ENCODE results near the gene PDIA4. TPM values are rescaled to one million over a fixed set of nuclear protein-coding genes. Genes with fewer than 3 reads are reported as not detected.

Gene PDIA4
- total and polyA plus RNA-seq, 2 of the 8 experiments (the other 6 are each of a cell fraction or from before 2014, with no cell fraction given): 119 to 303 TPM

GRCh38 chr7:148982654-148983199 lies 45.6 kb downstream of the PDIA4 start:
- H3K79me1 ChIP-seq (ENCODE audit: low read depth, low read length): no peaks in the 10 kb centered on the region
- no peak overlapping the region for H4K5ac ChIP-seq (ENCODE audit: insufficient read length, low read depth, low read length)
- H3K36me3 ChIP-seq (ENCODE audit: control insufficient read depth in 2 of 4, insufficient read depth in 4 of 4, low read length in 3 of 4): no peaks in the 10 kb centered on the region
- peak overlapping the region; percentile 67 to 98 for H3K4me2 ChIP-seq (ENCODE audit: insufficient read depth in 1 of 2, low read depth in 2 of 2, low read length in 2 of 2)
- H3K23me2 ChIP-seq (ENCODE audit: low read depth, low read length): peaks cover 3% of the 10 kb centered on the region; the same call in 1 of the 2 replicates
- 0 out of 2 replicates have a peak overlapping the region, but pooled peaks have one; percentile 9 for H3K18ac ChIP-seq (ENCODE audit: extremely low read depth, low read length)
- no peak overlapping the region for H3K4ac ChIP-seq (replicated peaks; ENCODE audit: insufficient read length, low read depth, low read length)
- H3K23ac ChIP-seq (ENCODE audit: insufficient read length): no peak overlapping the region
- no peaks in the 10 kb centered on the region for H4K20me1 ChIP-seq (replicated peaks in 1 of 2; ENCODE audit: control insufficient read depth in 1 of 2, insufficient read depth in 2 of 2, low read length in 2 of 2)
- ChIA-PET CTCF (ENCODE audit: partially characterized antibody) (interaction anchor here (0.7 to 1.2 kb wide), 5 partner anchors 10 to 236 kb away, joined by 3 to 4 read pairs (median 3); no protein-coding TSS in a partner anchor), POLR2A (ENCODE audit: partially characterized antibody) (interaction anchor here (1.0 to 1.9 kb wide), 6 partner anchors 23 to 285 kb away, joined by 3 to 6 read pairs (median 4); partner anchors contain the start of gene CUL1)
- H3K9ac ChIP-seq (replicated peaks in 1 of 4; ENCODE audit: extremely low read depth in 1 of 4, low read depth in 3 of 4, low read length in 3 of 4): peak overlapping the region in 1 of 4 experiments; percentile 54; a peak in 2 of 7 replicates
- peaks cover 0 to 6% (median 4%) of the 10 kb centered on the region in 4 experiments; a peak in 5 of 7 replicates for H3K4me1 ChIP-seq (replicated peaks in 1 of 4; ENCODE audit: control insufficient read depth in 3 of 4, insufficient read depth in 4 of 4, low read length in 3 of 4)
- H3K27ac ChIP-seq (ENCODE audit: low read depth, low read length): no peak overlapping the region
- WGBS, 2 experiments (ENCODE audit: extremely low coverage in 1 of 2, insufficient coverage in 1 of 2, insufficient read length in 1 of 2, insufficient replicate concordance in 2 of 2, low coverage in 1 of 2, low lambda C conversion rate in 2 of 2, missing lambda C conversion rate in 1 of 2): 4% methylated on average over 23 of the region's 23 CpGs; no CpG with 5 or more reads in 1 of the 2 experiments
- H2BK15ac ChIP-seq (ENCODE audit: low read length): no peak overlapping the region
- no peak overlapping the region for H2BK12ac ChIP-seq (ENCODE audit: low read depth, low read length)
- H2BK20ac ChIP-seq (ENCODE audit: low read length): no peak overlapping the region
- H2BK120ac ChIP-seq (replicated peaks; ENCODE audit: low read depth, low read length): no peak overlapping the region
- no peaks in the 10 kb centered on the region for H3K9me3 ChIP-seq (ENCODE audit: insufficient read depth in 2 of 2, low read depth in 1 of 2, low read length in 1 of 2)
- no peak for FAIRE-seq
- H4K8ac ChIP-seq (ENCODE audit: extremely low read depth, insufficient read depth, low read length): no peak overlapping the region
- H2AK5ac ChIP-seq (ENCODE audit: low read depth, low read length): no peak overlapping the region
- DNase-seq (ENCODE audit: low read depth in 1 of 2, low spot score in 2 of 2): no peak
- peak overlapping the region; percentile 72; the same call in 1 of the 2 replicates for H2AFZ ChIP-seq (ENCODE audit: low read length)
- H4K91ac ChIP-seq (replicated peaks; ENCODE audit: insufficient read length, low read length): no peak overlapping the region
- H3K56ac ChIP-seq (replicated peaks; ENCODE audit: insufficient read length, low read depth, low read length): peak overlapping the region; percentile 32
- no peak overlapping the region for H3K14ac ChIP-seq (ENCODE audit: insufficient read length)
- no peak for TF ChIP-seq KDM5A (IDR thresholded peaks at IDR 0.05; ENCODE audit: low read length)
- TF ChIP-seq ASH2L (IDR thresholded peaks at IDR 0.05; ENCODE audit: low read length): peak; percentile 92
- no peak for TF ChIP-seq GABPA (IDR thresholded peaks at IDR 0.05; ENCODE audit: borderline replicate concordance, insufficient read depth, low read length)
- TF ChIP-seq CEBPB (IDR thresholded peaks at IDR 0.05; ENCODE audit: low read depth, low read length): peak; percentile 27; the same call in 1 of the 2 replicates
- TF ChIP-seq HDAC2 (IDR thresholded peaks at IDR 0.05; ENCODE audit: borderline replicate concordance in 1 of 2, low read depth in 2 of 2, low read length in 2 of 2): 0 out of 4 replicates have a peak, but pooled peaks of 1 of the 2 experiments have one; percentile 2
- no peak for TF ChIP-seq POU5F1 (IDR thresholded peaks at IDR 0.05; ENCODE audit: low read depth, low read length)
- peak; percentile 9 for TF ChIP-seq TAF7 (optimal IDR thresholded peaks at IDR 0.05; ENCODE audit: borderline replicate concordance, low read depth, low read length)
- H3K79me2 ChIP-seq (ENCODE audit: control insufficient read depth in 1 of 2, insufficient read depth in 2 of 2, low read length in 2 of 2): no peaks in the 10 kb centered on the region
- no peaks in the 10 kb centered on the region for H3K27me3 ChIP-seq (replicated peaks in 1 of 4; ENCODE audit: control insufficient read depth in 3 of 4, extremely low read depth in 1 of 4, insufficient read depth in 3 of 4, low read length in 3 of 4)
- no peak overlapping the region for H2BK5ac ChIP-seq (ENCODE audit: low read depth, low read length)
- H3K4me3 ChIP-seq (ENCODE audit: extremely low read depth in 1 of 4, insufficient read depth in 2 of 4, low read depth in 3 of 4, low read length in 4 of 4): peak overlapping the region; percentile 66 to 90 (median 78)
